ENCODE results near the gene GABPA.

The GABPA gene

GRCh38 chr21:25742900-25743299 is 8.1 kb downstream of the GABPA start:
- TF ChIP-seq CTCF (IDR thresholded peaks at IDR 0.05; ENCODE audit: low read depth, low read length), result no peak
- H3K4me3 ChIP-seq (ENCODE audit: low read depth, low read length), result no peak overlapping the region

- TF ChIP-seq CTCF (IDR thresholded peaks at IDR 0.05; ENCODE audit: low read depth, low read length), result no peak
- H3K4me3 ChIP-seq (ENCODE audit: low read depth, low read length), result no peak overlapping the region
Observed at GRCh38 chr21:25744854-25745253, 10.1 kb downstream of the GABPA start.

- no peak overlapping the region for H3K4me3 ChIP-seq (ENCODE audit: low read depth, low read length)
- no peak for TF ChIP-seq CTCF (IDR thresholded peaks at IDR 0.05; ENCODE audit: low read depth, low read length)
Observed at GRCh38 chr21:25750085-25750484, 15.3 kb downstream of the GABPA start.

- no peak overlapping the region for H3K4me3 ChIP-seq (ENCODE audit: low read depth, low read length)
- TF ChIP-seq CTCF (IDR thresholded peaks at IDR 0.05; ENCODE audit: low read depth, low read length), result no peak
Observed at GRCh38 chr21:25752416-25752815, 17.6 kb downstream of the GABPA start.

DNA sequence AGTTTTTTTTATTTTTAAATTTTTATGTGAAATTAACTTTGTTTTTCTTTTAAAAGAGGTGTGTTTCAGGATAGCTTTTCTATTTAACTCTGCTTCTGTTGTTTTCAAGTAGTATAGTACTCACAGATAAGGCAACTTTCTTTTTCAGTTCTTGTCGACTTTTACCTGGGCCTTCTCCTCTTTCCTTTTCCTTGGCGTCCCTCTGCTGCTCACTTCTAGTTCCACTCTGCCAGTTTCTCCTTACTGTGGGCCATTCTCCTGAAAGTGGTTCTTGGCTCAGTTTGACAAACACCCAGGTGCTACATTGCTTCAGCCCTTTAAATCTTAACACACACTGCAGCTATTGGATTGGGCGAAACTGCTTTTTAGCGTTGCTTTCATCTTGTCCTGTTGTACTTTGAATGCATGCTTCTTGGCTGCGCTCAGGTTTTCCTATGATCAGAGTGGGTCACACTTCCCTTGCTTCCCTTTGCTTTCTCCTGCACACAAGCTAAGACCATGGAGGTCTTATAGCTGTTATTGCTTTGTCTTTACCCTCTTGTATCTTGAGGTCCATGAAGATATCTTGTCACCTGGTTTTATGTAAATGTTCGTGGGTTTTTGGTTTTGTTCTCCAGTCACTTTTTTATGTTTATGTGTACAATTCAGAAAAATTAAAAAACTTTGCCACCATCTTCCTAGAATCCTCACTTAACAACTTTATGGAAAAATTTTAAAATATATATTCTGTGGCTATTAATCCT is 21.6 kb downstream of the GABPA start:
- no peak for TF ChIP-seq CTCF (IDR thresholded peaks at IDR 0.05; ENCODE audit: low read depth, low read length)
- no peak overlapping the region for H3K4me3 ChIP-seq (ENCODE audit: low read depth, low read length)

GRCh38 chr21:25757531-25757930 is 22.8 kb downstream of the GABPA start:
- no peak overlapping the region for H3K4me3 ChIP-seq (ENCODE audit: low read depth, low read length)
- TF ChIP-seq CTCF (IDR thresholded peaks at IDR 0.05; ENCODE audit: low read depth, low read length), result no peak

GRCh38 chr21:25759573-25759972 is 24.8 kb downstream of the GABPA start:
- H3K4me3 ChIP-seq (ENCODE audit: low read depth, low read length), result no peak overlapping the region
- no peak for TF ChIP-seq CTCF (IDR thresholded peaks at IDR 0.05; ENCODE audit: low read depth, low read length)

Measured in WI38 (cell line).